ENCODE measurements around the gene ARID3A.

GRCh38 chr19:947090-947706 lies 21.4 kb downstream of the ARID3A start:
- TF ChIP-seq CTCF (IDR thresholded peaks at IDR 0.05) (no peak), POLR2A (IDR thresholded peaks at IDR 0.05) (no peak)

All from Peyer's patch (tissue), 4 donors.